ENCODE results near the gene APLP2.

APLP2 gene

GRCh38 chr11:130070846-130071200 lies 1.1 kb downstream of the APLP2 start:
- TF ChIP-seq, protein P1, sequence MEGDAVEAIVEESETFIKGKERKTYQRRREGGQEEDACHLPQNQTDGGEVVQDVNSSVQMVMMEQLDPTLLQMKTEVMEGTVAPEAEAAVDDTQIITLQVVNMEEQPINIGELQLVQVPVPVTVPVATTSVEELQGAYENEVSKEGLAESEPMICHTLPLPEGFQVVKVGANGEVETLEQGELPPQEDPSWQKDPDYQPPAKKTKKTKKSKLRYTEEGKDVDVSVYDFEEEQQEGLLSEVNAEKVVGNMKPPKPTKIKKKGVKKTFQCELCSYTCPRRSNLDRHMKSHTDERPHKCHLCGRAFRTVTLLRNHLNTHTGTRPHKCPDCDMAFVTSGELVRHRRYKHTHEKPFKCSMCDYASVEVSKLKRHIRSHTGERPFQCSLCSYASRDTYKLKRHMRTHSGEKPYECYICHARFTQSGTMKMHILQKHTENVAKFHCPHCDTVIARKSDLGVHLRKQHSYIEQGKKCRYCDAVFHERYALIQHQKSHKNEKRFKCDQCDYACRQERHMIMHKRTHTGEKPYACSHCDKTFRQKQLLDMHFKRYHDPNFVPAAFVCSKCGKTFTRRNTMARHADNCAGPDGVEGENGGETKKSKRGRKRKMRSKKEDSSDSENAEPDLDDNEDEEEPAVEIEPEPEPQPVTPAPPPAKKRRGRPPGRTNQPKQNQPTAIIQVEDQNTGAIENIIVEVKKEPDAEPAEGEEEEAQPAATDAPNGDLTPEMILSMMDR (IDR thresholded peaks at IDR 0.05; ENCODE audit: extremely low read depth, insufficient read depth, missing control alignments): no peak
- no peak for DNase-seq (ENCODE audit: low spot score)
- in situ Hi-C loops (cut with MboI; ENCODE audit: low pct_unique_long_range_greater_than_20kb, low sequenced_read_pairs, unreplicated experiment): no loop called here

GRCh38 chr11:130071211-130071712 lies 1.6 kb downstream of the APLP2 start:
- no peak for DNase-seq (ENCODE audit: low spot score)
- TF ChIP-seq, protein P1 (IDR thresholded peaks at IDR 0.05; ENCODE audit: extremely low read depth, insufficient read depth, missing control alignments): no peak
- in situ Hi-C loops (cut with MboI; ENCODE audit: low pct_unique_long_range_greater_than_20kb, low sequenced_read_pairs, unreplicated experiment): no loop called here

- TF ChIP-seq, protein P1 (IDR thresholded peaks at IDR 0.05; ENCODE audit: extremely low read depth, insufficient read depth, missing control alignments): no peak
- in situ Hi-C loops (cut with MboI; ENCODE audit: low pct_unique_long_range_greater_than_20kb, low sequenced_read_pairs, unreplicated experiment): no loop called here
- no peak for DNase-seq (ENCODE audit: low spot score)
Measured at GRCh38 chr11:130074736-130075135, 5.0 kb downstream of the APLP2 start.

DNA sequence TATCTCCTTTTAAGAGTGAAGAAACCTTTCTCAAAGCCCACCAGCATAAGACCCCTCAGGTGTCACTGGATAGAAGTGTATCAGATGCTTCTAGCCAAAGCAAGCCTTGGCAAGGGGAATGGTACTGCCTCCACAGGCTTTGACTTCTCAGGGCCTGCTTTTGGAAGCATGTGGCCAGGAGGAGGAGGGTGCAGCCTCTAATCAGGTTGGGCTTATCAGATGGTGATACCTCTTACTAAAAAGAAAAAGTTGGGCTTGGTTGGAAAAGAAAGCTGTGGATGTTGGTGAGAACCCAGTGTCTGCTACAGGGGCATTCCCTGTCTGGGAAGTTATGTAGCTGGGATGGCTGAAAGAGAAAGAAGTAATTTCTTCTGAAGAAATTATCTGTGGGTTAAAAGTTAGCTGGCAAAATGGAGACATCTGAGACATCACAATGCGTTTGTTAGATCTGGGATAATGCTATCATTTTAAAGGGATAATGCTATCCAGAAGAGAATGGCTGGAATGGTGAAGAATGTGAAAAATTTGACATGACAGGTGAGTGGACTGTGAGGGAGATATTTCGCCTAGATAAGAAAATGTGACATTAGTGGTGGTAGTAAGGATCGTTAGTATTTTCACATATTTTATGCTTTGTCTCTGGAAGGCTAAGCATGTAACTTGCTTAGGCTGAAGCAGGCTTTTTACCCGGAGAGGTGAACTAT lies 7.2 kb downstream of the APLP2 start:
- TF ChIP-seq, protein P1 (IDR thresholded peaks at IDR 0.05; ENCODE audit: extremely low read depth, insufficient read depth, missing control alignments): no peak
- DNase-seq (ENCODE audit: low spot score): no peak
- in situ Hi-C loops (cut with MboI; ENCODE audit: low pct_unique_long_range_greater_than_20kb, low sequenced_read_pairs, unreplicated experiment): no loop called here

DNA sequence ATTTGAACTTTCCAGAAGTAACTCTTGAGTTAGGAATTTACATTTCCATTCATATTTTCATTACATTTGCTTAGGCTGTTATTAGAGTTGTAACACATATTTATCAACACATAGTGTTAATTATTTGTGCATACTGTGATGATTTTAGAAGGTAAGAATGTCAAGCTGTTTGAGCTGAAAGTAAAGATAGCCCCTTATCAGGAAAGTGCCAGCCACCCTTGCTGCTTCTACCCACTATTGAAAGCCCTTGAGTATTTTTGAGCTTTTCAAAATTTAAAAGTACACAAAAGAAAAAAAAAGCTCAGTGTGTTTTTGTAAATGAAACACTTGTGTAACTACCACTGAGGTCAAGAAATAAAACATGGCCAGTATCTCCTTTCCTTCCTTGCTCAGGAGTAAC lies 8.0 kb downstream of the APLP2 start:
- TF ChIP-seq, protein P1 (IDR thresholded peaks at IDR 0.05; ENCODE audit: extremely low read depth, insufficient read depth, missing control alignments): no peak
- DNase-seq (ENCODE audit: low spot score): no peak
- in situ Hi-C loops (cut with MboI; ENCODE audit: low pct_unique_long_range_greater_than_20kb, low sequenced_read_pairs, unreplicated experiment): no loop called here

GRCh38 chr11:130078080-130078479 lies 8.4 kb downstream of the APLP2 start:
- no peak for DNase-seq (ENCODE audit: low spot score)
- TF ChIP-seq, protein P1 (IDR thresholded peaks at IDR 0.05; ENCODE audit: extremely low read depth, insufficient read depth, missing control alignments): no peak
- in situ Hi-C loops (cut with MboI; ENCODE audit: low pct_unique_long_range_greater_than_20kb, low sequenced_read_pairs, unreplicated experiment): no loop called here

All from GM13977 (cell line).